Activated CD8-positive, alpha-beta memory T cell treated with anti-CD3 and anti-CD28 coated beads, Interleukin-2, amount 50 U/mL, for 24 hours (primary cell): Measurements from ENCODE around the gene GRIA4.

Experiments used
- DNase-seq: peaks from one replicate; pipeline ENCODE4 v3.0.0-alpha.2; 2020; ENCODE audit errors: extremely low read depth

GRIA4 gene

GRCh38 chr11:105609832-105610781 lies at the start of gene GRIA4:
TSS of gene GRIA4 (plus strand) at chr11:105610073. CDS start at chr11:105610998, 925 bp downstream.
- no peak for DNase-seq

DNA sequence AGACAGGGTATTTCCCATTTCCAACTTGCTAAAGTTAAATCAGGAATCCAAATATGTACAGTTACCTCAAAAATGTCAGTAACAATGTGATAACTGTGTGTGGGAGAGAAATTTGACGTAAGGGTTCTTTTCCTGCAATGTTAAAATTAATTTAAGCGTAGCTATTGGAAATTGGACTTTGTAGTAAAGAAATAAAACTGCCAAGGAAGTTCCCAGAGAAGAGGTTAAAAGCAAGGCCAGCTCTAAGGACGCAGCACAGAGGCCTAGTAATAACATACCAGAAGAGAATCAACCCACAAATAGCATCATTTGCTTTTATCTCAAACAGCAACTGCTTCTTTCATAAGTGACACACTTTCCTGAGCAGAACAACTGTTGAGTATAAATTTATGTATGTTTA lies 36.8 kb upstream of the GRIA4 start:
- DNase-seq: no peak

DNA sequence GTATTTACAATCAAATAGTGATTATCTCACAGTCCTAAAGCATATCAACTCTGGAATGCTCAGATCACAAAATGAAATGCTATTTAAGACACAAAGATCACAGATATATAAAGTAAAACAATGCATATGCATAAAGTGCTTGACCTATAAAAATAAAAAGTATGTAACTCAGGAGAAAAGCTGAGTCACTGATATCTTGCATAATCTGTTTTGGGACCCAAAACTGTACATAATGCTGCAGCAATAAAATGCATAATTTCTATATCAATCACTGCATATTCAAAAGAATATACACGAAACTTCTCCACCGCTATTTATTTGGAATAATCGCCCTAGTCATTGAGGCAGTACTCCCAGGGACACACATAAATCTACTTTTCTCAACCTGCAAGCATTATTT lies 34.9 kb upstream of the GRIA4 start:
- no peak for DNase-seq

DNA sequence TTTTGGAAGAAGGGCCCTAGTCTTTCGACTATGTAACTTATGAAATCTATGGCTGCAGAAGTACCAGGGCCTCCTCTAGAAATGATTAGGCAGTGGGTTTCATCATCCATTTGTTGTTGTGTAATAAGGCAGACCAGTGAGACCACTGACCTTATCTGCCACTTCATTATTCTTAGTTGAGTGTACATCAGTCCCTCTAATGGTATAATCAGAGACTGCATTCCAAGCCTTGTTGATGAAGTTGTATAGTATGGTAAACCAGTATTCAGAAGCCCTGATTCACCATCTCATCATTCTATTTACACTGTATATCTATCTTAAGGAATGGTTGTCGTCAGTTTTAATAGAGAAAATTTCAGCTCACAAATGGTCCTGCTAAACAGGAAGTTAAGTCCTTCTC lies 32.2 kb upstream of the GRIA4 start:
- DNase-seq: no peak

DNA sequence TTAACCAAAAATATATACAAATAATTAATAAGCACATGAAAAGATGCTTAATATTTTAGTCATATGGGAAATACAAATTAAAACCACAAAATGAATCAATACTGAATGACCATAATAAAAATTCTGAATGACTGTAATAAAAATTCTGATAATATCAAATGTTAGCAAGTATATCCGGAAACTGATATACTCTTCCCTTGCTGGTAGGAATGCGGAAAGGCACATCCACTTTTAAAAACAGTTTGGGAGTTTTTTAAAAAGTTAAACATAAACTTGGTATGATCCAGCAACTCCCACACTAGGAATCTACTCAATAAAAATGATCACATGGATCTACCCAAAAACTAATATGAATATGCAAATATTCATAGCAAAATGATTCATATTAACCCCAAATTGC lies 30.8 kb upstream of the GRIA4 start:
- DNase-seq: no peak

- DNase-seq: no peak
Observed at GRCh38 chr11:105582497-105582896, 27.4 kb upstream of the GRIA4 start.

- no peak for DNase-seq
Observed at GRCh38 chr11:105588001-105588400, 21.9 kb upstream of the GRIA4 start.

DNA sequence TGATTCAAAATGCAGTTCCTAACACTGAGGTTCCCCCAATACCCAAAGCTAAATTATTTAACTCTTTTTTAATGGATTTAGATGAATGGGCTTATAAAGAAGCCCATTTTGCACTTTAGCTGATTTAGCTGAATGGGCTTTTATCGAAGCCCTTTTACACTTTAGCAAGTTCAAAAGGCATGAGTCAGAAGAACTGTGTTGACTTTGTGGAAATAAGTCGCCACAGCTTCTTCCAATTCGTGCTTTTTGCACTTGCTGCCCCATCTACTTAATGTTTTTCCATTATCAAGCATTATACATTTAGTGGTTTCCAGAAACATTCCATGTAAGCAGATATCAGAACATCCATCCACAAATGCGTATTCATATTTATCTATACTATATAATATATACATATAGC lies 20.5 kb upstream of the GRIA4 start:
- DNase-seq: no peak

DNA sequence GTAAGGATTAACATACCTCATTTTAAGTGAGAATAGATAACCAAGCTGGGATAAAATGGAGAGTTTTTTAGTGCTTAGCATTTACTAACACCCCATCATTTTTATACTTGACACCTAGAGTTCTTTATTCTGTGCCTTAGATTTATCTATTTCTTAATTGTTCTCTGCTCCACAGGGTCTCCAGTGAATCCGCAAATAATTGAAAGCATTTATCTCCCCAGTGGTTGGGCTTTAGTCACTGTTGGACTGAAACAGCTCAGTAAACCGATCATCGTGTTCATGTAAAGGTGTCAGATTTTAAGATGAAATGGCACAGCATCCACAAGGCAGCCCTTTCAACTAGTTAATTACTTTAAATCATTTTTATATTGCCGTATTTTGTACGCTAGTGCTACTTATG lies 17.8 kb upstream of the GRIA4 start:
- no peak for DNase-seq

DNA sequence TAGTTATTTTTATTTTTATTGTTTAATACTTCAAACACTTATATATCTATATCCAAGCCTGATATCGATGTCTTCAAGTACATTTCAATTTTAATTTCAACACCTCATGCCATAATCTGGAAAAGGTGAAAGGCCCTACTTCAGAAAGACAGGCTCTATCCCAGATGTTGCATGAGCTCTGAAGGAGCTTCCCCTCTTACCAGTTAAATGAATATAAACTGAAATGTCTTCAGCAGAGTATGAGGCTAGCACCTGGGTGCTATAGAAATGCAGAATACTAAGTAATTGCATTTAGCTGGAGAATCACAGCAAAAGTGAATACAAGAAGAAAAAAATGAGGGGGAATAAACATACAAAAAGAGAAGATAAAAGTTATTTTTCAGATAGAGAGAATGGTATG lies 11.5 kb upstream of the GRIA4 start:
- no peak for DNase-seq

GRCh38 chr11:105603156-105603555 lies 6.7 kb upstream of the GRIA4 start:
- DNase-seq: no peak

DNA sequence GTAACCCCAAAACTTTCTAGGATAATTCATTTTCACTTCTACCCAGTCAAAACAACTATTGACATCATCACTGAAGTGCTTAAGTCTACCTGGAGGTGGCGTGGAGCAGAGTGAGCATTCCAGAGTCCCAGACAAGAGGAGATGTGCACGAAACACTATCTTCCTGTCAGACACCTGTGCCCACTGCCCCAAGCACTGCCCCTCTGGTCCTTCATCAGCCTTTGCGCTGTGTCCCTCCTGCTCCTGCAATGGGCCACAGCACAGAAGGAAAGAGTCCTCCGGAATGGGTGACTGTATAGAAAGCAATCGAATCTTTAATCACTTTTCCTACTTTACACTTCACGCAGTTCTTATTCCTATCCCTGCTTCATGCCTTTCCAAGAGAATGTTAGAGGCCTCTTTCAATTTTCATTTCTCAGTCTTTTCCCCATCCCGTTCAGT lies 512 bp upstream of the GRIA4 start:
- no peak for DNase-seq

DNA sequence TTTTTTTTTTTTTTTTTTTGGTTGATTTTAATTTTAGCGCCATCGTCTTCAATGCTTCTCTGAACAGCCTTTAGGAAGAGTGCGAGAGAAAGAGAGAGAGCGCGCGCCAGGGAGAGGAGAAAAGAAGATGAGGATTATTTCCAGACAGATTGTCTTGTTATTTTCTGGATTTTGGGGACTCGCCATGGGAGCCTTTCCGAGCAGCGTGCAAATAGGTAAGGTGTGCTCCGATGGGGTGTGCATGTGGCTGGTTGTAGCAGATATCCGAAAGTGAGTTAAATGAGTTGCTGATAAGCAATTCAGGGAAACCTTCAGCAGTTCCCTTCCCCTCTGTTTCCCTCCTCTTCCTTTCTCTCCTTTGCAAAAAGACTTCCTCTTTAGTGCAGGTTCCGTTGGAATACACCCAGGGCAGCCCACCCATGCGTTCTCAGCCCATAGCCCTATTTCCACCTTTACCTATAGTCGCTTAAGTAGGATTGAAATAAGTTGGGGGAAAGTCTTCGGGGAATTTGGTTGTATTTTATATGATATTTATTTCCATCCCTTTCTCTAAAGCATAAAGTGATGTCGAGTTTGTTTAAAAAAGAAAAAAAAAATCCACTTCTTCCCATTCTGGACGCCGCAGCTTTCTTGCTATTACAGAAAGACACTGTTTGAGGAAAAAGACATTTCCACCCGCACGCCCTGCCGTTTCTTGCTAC lies 1.1 kb downstream of the GRIA4 start:
- no peak for DNase-seq

DNA sequence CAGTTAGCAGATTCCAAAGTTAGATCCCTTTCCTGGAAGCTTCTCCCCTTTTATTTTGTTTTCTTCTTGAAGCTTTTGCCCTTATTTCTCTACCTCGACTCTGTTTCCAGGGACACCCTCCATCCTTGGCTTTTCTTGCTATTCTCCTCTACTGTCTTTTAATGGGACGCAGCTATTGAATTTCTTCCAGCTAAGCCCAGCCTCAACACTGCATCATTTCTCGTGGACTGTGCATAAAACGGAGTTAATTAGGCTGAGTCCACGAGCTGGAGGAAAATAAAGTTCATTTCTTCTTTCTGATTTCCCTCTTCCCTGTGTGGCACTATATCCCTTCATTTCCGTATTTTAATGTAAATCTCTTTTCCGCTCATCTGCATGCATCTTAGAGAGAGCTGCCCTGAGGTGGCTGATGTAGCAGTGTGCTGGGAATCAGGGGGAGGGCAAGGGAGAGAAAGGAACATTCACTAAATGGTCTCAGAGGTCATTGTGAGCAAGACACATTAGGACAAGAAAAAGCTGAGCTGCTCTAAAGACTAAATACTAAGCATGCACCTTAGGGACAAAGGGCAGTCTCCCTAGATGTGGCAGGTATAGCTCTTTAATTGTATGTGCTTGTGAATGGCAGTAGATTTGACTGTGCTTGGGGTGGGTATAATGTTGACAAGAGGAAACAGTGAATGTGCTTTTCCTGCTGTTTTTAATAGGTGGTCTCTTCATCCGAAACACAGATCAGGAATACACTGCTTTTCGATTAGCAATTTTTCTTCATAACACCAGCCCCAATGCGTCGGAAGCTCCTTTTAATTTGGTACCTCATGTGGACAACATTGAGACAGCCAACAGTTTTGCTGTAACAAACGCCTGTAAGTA lies 1.9 kb downstream of the GRIA4 start:
- no peak for DNase-seq

DNA sequence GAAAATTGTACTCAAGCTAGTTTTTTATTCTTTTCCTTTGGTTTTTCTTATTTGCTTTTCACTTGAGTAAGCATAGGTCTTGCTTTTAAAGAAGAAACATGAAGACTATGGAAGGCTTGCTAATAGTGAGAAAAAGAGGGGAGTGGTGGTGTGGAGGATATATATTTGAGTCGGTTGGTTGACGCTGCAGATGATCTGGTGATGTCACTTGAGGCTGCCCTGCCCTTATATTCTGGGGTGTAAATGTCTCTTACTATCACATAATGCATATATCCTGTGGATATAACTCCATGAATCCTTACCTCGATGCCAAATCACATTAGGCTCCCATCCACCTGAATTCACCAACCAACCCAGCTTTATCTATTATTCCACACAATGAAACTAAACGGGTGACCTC lies 2.9 kb downstream of the GRIA4 start:
- no peak for DNase-seq

DNA sequence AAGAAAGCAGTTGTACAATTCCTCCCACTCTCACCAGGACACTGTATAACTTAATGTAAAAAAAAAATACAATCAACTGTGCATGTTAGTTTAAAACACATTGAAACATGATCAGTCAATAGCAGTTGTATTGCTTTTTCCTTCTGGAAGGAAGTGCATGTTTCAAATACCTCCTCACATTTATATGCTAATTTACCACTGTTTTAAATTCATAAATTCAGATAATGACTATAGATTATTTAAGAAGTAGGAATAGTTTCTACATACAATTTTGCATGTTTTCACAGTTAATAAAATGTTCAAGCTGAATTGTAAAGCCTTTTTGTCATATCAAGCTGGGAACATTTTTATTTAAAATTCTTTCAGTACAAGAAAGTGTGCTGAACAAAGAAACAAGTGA lies 3.3 kb downstream of the GRIA4 start:
- no peak for DNase-seq

DNA sequence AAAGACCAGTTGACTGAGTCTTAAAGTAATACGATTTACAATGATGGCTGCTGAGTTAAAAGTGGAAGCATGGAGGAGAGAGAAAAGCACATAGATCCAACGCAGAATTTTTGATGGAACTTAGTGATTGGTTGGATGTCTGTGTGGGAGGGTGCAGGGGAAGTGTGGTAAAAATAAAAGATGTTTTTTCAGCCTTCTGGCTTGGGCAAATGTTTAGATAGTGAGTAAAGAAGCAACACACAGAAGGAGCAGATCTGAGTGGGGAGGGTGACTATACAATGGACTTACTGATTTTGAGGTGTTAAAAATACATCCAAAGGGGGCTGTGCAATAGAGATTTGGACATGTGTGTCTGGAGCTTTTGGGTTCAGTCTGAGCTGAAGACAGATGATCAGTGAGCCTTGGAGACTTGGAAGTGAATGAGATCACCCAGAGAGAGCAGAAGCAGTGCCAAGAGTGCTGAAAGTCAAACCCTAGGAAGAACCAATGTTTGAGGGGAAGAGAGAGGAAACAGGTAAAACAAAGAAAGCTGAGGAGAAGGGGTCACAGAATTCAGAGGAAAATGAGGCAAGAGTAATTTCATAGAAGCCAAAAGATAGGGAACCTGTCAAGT lies 8.6 kb downstream of the GRIA4 start:
- no peak for DNase-seq

DNA sequence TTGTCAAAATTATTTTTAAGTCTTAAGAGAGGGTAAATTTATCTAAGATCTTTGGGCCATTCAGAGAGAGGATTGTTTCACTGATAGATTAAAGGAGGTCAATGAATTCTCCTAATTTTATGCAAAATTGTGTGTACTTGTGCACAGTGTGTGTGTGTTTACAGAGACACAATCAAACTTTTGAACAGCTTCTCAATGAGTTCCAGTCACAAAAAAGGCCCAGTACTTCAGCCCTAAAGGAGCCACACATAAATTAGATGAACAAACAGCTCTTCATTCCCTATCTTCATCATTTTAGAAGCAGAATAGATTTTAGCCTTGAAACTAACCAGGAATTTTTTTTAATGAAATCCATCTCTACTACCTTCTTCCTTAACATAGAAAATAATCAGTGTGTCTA lies 9.7 kb downstream of the GRIA4 start:
- DNase-seq: no peak

GRCh38 chr11:105622016-105622415 lies 12.1 kb downstream of the GRIA4 start:
- DNase-seq: no peak

- no peak for DNase-seq
Observed at GRCh38 chr11:105632316-105632715, 22.4 kb downstream of the GRIA4 start.

DNA sequence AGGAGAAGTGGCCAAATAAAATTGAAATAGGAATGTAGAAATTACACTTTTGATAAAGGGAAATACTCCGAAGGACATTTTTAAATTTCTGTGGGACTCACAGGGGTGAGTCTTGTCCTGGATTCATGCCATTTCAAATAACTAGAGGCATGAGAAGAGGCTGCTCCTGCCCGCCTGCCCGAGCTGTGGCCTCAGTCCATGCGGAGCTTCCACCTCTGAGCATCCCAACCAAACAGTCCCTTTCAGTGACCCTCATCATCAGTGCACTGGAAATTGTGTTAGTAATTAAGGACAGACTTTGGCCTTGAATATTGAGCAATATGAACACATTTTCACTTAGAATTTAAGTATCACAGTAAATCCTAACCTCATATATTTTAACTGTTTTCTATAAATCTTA lies 25.6 kb downstream of the GRIA4 start:
- no peak for DNase-seq

GRCh38 chr11:105636496-105636895 lies 26.6 kb downstream of the GRIA4 start:
- no peak for DNase-seq
